Effector memory CD8-positive, alpha-beta T cell (primary cell): ENCODE data around the gene PSMC3.
"Not testable (repeated sequence)": the region's sequence is repeated elsewhere in the genome, so short reads cannot be mapped to it uniquely, and the experiment has no call there.

ENCODE experiments used
- ATAC-seq: fragments of 150-1000 bp; cut with Tn5 transposase; replicated peaks from 2 replicates; pipeline ENCODE4 v1.10.0; 2021; ENCODE audit warnings: mild to moderate bottlenecking, moderate library complexity
- DNase-seq, 3 experiments: peaks; one replicate each; pipeline ENCODE4 v3.0.0; 2021
- H3K27ac Mint-ChIP-seq, 2 donors: one replicate each; pipeline ENCODE4 v1.8.0; 2022; ENCODE audit warnings: mild to moderate bottlenecking in 2 of 2, mixed read lengths in 2 of 2, moderate library complexity in 2 of 2
- H3K27me3 Mint-ChIP-seq, 2 donors: one replicate each; pipeline ENCODE4 v1.8.0; 2022; ENCODE audit warnings: mixed read lengths in 2 of 2
- H3K36me3 Mint-ChIP-seq: one replicate; pipeline ENCODE4 v1.8.0; 2022; ENCODE audit warnings: mild to moderate bottlenecking, moderate library complexity, mixed read lengths; ENCODE audit not compliant: insufficient read depth
- H3K4me1 Mint-ChIP-seq, 2 donors: one replicate each; pipeline ENCODE4 v1.8.0; 2022; ENCODE audit warnings: low read depth in 2 of 2, mixed read lengths in 2 of 2
- H3K4me3 Mint-ChIP-seq, 2 donors: one replicate each; pipeline ENCODE4 v1.8.0; 2022; ENCODE audit warnings: mild to moderate bottlenecking in 2 of 2, mixed read lengths in 2 of 2, moderate library complexity in 2 of 2
- H3K9me3 Mint-ChIP-seq, 2 donors: one replicate each; pipeline ENCODE4 v1.8.0; 2022; ENCODE audit warnings: mixed read lengths in 2 of 2
- total RNA-seq, 9 experiments: gene quantifications; one replicate each; lab custom pipeline; 2026; lab: John Stamatoyannopoulos, UW

The PSMC3 gene
- total RNA-seq, result 39.4 to 269 (median 90.1) reads per million in 9 experiments

DNA sequence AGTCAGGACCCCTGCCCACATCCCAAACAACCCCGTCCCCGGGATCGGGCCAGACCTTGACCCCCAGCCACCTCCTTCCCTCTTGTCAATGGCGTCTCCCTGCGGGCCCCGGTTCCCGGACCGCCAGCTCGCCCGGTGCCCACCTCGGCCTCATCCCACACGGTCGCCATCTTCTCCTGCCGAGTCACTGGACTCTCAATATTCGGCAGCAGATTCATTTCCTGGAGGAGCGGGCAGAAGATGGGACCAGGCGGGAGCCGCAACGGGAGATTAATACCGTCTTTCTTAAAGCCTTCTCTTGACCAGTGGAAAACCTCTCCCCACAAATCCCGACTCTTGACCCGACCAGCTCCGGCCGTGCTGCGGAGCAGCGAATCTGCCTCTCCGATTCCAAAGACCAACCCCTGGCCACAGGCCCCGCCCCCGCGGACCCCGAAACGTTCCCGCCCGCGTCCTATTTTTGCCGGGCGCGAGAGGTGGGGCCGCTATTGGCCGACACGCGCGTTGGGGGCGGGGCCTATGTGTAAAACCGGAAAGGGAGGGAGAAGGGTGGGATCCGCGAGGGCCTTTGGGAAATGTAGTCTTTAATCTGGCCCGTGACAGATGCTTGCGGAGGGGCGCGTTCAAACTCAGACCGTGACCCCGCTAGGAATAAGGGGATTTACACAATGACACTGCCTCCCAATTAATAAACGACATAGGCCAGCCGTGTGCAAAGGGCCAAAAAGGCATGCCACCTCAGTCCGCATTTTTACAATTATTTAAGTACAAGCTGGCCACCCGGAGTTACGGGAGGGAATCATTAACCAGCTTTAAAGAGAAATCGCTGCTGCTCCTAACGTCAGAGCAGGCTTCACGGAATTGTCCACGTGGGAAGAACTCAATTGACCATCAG is at the start of gene PSMC3:
TSS of gene PSMC3 (minus strand) at position 378 of the 895 bp plus-strand sequence. CDS start at position 218, 160 bp downstream.
- peaks cover 44% of the 10 kb centered on the region for H3K36me3 Mint-ChIP-seq
- peak; percentile 96 to 98 (median 97) for DNase-seq
- H3K4me3 Mint-ChIP-seq, result peak within 1 kb of the TSS; percentile 97 to 99
- H3K4me1 Mint-ChIP-seq, result peaks cover 23 to 25% of the 10 kb centered on the region in 2 donors
- peak; percentile 95 for ATAC-seq
- H3K27ac Mint-ChIP-seq, result peak within 1 kb of the TSS; percentile 98 to 99
- H3K9me3 Mint-ChIP-seq, result no peaks in the 10 kb centered on the region
- H3K27me3 Mint-ChIP-seq, result no peaks in the 10 kb centered on the region

DNA sequence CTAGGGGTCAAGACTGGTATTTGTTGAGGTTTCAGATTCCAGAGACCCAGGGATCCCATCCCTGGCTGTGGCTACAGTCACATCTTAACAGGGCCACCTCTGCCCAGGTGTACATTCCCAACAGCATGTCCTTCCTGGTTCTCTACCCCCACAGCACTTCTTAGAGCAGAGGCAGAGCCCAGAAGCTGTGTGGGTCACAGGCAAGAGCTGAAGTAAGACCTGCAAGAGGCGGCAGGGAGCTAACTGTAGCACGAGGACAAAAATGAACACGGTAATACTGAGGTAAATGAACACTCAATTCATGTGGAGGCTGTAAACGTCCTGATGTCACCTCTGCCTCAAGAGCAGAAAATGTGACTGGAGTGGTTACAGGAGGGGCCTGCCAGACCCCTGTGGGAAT is 44.4 kb upstream of the PSMC3 start:
- Mint-ChIP-seq H3K36me3 (peaks cover 90% of the 10 kb centered on the region), H3K4me1 (peaks cover 5 to 24% of the 10 kb centered on the region in 2 donors), H3K9me3 (no peaks in the 10 kb centered on the region), H3K4me3 (no peak overlapping the region), H3K27ac (peak overlapping the region in 1 of 2 donors; percentile 26), H3K27me3 (no peaks in the 10 kb centered on the region)
- no peak for DNase-seq
- no peak for ATAC-seq

DNA sequence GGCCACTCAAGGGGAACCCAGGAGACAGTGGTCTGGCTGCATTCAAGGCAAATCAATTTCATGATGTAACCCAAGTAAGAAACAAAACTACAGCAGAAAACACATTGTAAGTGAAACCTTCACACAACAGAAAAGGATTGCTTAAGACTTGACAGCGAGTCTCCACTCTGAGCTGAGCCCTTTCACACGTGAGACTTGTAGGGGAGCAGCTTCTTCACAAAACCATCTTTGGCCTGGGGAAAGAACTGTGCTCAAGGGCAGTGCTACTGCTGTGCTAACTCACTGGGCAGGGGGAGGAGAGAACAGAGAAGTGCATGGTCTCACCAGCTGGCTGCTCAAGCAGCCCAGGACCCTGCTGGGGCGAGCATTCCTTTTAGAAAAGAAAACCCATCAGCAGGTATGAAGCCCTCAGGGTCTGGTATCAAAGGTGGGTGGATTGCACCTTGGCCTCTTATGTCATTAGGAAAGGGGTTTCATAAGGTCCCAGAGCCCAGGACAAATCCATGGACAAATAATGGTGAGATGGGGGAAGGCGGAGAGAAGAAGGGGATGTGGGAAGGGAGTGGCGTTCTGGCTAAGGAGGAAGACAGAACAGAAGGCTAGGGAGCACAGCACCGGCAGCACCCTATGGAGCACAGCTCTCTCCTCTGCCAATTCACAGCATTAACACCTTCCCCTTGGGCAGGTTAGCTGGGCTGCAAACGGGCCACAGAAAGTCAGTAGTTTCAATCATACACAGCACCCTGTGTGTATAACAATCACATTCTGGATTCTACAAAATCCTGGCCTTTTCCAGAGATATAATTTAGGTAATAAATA is 43.3 kb upstream of the PSMC3 start:
- H3K4me1 Mint-ChIP-seq, result peaks cover 9 to 25% of the 10 kb centered on the region in 2 donors
- H3K9me3 Mint-ChIP-seq, result no peaks in the 10 kb centered on the region
- H3K27ac Mint-ChIP-seq, result peak overlapping the region; percentile 15 to 57
- DNase-seq (no peak), ATAC-seq (no peak)
- H3K27me3 Mint-ChIP-seq, result no peaks in the 10 kb centered on the region
- no peak overlapping the region for H3K4me3 Mint-ChIP-seq
- H3K36me3 Mint-ChIP-seq, result peaks cover 84% of the 10 kb centered on the region

GRCh38 chr11:47468598-47469214 is 42.5 kb upstream of the PSMC3 start:
- Mint-ChIP-seq H3K36me3 (peaks cover 85% of the 10 kb centered on the region), H3K27ac (peak overlapping the region; percentile 15 to 57), H3K4me1 (peaks cover 9 to 25% of the 10 kb centered on the region in 2 donors), H3K9me3 (no peaks in the 10 kb centered on the region), H3K27me3 (no peaks in the 10 kb centered on the region), H3K4me3 (no peak overlapping the region)
- DNase-seq (no peak), ATAC-seq (no peak)

DNA sequence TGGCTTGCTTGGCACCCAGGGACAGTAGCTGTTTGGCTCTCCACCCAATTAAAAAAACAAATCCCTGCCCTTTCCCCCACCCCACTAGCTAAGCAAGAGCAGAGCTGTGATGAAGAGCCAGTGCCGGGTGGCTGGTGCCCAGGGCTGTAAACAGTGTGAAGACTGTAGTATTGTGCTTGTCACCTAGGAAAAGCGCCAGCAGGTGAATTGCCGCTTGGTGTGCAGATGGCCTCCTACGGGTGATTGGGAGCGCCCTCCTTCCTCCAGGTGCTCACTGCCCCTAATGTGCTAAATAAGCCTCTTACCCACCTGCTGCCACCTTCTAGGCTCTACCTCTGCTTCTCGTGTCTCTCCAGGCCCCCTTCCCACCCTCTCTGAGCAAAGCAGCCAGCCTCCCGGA is 41.1 kb upstream of the PSMC3 start:
- ATAC-seq (no peak), DNase-seq (no peak)
- H3K4me3 Mint-ChIP-seq, result no peak overlapping the region
- H3K27me3 Mint-ChIP-seq, result no peaks in the 10 kb centered on the region
- peaks cover 9 to 25% of the 10 kb centered on the region in 2 donors for H3K4me1 Mint-ChIP-seq
- H3K36me3 Mint-ChIP-seq, result peaks cover 76% of the 10 kb centered on the region
- H3K9me3 Mint-ChIP-seq, result no peaks in the 10 kb centered on the region
- peak overlapping the region; percentile 57 to 67 for H3K27ac Mint-ChIP-seq

DNA sequence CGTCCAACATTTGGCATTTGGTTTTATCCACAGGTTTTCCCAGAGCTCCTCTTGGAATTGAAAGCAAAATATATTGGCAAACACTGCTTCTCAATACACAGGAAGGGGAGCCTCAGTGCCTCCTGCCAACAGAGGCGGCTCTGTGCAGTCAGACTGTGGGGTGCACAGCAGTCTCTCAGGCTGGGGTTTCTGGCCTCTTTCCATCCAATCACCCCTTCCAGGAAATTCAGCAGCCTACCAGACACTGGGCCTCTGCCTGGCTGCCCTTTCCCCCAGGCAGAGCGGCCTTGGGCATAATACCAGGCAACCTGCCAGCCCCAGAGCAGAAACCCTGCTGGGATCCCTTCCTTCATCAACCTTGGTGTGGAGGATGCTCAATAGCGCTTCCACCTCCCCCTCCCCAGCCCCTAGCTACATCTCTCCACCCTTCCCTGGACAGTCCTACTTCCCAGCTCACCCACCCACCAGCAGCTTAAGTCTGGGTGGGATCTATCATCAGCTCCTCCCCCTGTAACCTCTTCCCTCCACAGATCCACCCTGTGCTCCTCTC is 40.5 kb upstream of the PSMC3 start:
- peaks cover 76% of the 10 kb centered on the region for H3K36me3 Mint-ChIP-seq
- H3K27ac Mint-ChIP-seq, result peak overlapping the region in 1 of 2 donors; percentile 57
- DNase-seq, result no peak
- peaks cover 10 to 25% of the 10 kb centered on the region in 2 donors for H3K4me1 Mint-ChIP-seq
- no peak for ATAC-seq
- H3K4me3 Mint-ChIP-seq, result no peak overlapping the region
- no peaks in the 10 kb centered on the region for H3K9me3 Mint-ChIP-seq
- no peaks in the 10 kb centered on the region for H3K27me3 Mint-ChIP-seq

GRCh38 chr11:47466201-47466600 is 40.0 kb upstream of the PSMC3 start:
- no peaks in the 10 kb centered on the region for H3K27me3 Mint-ChIP-seq
- H3K9me3 Mint-ChIP-seq, result no peaks in the 10 kb centered on the region
- H3K27ac Mint-ChIP-seq, result peak overlapping the region in 1 of 2 donors; percentile 35
- DNase-seq (no peak), ATAC-seq (no peak)
- H3K4me3 Mint-ChIP-seq, result no peak overlapping the region
- peaks cover 74% of the 10 kb centered on the region for H3K36me3 Mint-ChIP-seq
- peaks cover 10 to 25% of the 10 kb centered on the region in 2 donors for H3K4me1 Mint-ChIP-seq

DNA sequence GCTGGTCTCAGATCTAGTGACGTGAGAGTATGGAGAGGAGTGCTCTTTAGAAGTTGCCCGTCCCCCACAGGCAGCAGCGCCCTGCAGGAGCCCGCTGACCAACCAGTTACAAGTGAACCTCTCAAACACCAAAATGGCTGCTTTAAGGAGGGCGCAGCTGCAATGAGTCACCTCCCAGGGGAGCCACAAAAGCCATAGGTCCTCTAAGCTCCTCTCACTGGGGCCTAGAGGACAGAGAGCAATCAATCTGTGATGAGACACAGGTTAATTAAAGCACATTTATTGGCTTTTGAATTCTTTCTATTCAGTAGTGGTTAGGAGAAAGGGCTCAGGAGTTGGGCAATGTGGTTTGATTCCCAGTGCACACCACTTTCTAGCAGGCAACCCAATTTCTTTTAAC is 38.2 kb upstream of the PSMC3 start:
- Mint-ChIP-seq H3K27me3 (no peaks in the 10 kb centered on the region), H3K27ac (no peak overlapping the region), H3K9me3 (no peaks in the 10 kb centered on the region), H3K4me3 (no peak overlapping the region), H3K36me3 (peaks cover 62% of the 10 kb centered on the region), H3K4me1 (peaks cover 8 to 22% of the 10 kb centered on the region in 2 donors)
- DNase-seq (no peak), ATAC-seq (no peak)

DNA sequence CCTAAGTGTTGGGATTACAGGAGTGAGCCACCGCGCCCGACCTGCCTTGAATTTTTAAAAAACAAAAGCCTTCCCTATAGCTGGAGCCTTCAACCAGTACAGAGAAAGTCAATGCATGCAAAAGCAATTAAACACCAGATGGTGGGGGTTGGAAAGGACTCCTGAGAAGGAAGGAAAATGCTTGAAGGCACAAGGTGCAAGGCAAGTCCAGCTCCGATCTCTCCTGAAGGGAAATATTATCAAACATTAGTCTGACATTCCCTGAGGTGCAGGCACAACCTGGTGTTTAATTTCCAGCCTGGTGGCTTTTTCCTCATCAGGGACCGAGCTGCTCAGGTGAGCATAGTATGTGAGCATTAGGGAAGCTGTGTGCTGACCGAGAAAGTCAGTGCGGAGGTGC is 35.6 kb upstream of the PSMC3 start:
- Mint-ChIP-seq H3K4me1 (peaks cover 5% of the 10 kb centered on the region in 2 donors), H3K36me3 (peaks cover 49% of the 10 kb centered on the region), H3K27ac (peak overlapping the region; percentile 52 to 84), H3K9me3 (no peaks in the 10 kb centered on the region), H3K4me3 (no peak overlapping the region), H3K27me3 (no peaks in the 10 kb centered on the region)
- DNase-seq (no peak), ATAC-seq (no peak)

GRCh38 chr11:47460571-47461235 is 34.5 kb upstream of the PSMC3 start:
- Mint-ChIP-seq H3K27ac (no peak overlapping the region), H3K4me1 (peaks cover 5% of the 10 kb centered on the region in 2 donors)
- DNase-seq, result no peak

DNA sequence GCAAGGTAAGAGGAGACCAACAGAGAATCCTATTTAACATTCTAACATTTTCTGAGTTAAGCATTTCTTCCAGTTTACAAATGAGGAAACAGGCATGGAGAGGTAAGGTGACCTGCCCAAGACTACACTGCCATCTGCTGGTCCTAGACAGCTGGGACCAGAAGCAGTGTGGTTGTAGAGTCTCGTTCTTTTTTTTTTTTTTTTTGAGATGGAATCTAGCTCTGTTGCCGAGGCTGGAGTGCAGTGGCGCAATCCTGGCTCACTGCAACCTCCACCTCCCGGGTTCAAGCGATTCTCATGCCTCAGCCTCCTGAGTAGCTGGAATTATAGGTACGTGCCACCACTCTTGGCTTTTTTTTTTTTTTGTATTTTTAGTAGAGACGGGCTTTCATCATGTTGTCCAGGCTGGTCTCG is 28.0 kb upstream of the PSMC3 start:
- H3K4me1 Mint-ChIP-seq, H3K4me3 Mint-ChIP-seq, H3K9me3 Mint-ChIP-seq, H3K27me3 Mint-ChIP-seq: not testable (repeated sequence)
- H3K27ac Mint-ChIP-seq, result peak overlapping the region in 1 of 2 donors; percentile 51
- peak; percentile 99 for ATAC-seq
- H3K36me3 Mint-ChIP-seq, result peaks cover 11% of the 10 kb centered on the region
- DNase-seq, result peak; percentile 56

More at GRCh38 chr11:47460571-47461235, 34.5 kb upstream of the PSMC3 start:
- Mint-ChIP-seq H3K36me3 (peaks cover 39% of the 10 kb centered on the region), H3K27me3 (no peaks in the 10 kb centered on the region), H3K4me3 (no peak overlapping the region), H3K9me3 (no peaks in the 10 kb centered on the region)
- no peak for ATAC-seq

DNA sequence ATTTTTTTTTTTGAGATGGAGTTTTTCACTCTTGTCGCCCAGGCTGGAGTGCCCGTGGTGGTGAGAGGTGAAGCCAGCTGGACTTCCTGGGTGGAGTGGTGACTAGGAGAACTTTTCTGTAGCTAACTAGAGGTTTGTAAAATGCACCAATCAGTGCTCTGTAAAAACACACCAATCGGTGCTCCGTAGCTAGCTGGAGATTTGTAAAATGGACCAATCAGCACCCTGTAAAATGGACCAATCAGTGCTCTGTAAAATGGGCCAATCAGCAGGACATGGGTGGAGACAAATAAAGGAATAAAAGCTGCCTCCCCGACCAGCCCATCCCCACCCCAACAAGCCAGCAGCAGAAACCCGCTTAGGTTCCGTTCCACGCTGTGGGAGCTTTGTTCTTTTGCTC is 27.1 kb upstream of the PSMC3 start:
- Mint-ChIP-seq H3K4me1 (no peaks in the 10 kb centered on the region), H3K27ac (no peak overlapping the region), H3K4me3 (no peak overlapping the region), H3K36me3 (peaks cover 3% of the 10 kb centered on the region), H3K9me3 (no peaks in the 10 kb centered on the region), H3K27me3 (no peaks in the 10 kb centered on the region)
- DNase-seq (no peak), ATAC-seq (no peak)
